Measurements from ENCODE around the gene HSP90AA1.
"Not testable (repeated sequence)": the region's sequence is repeated elsewhere in the genome, so short reads cannot be mapped to it uniquely, and the experiment has no call there.

HSP90AA1 gene

DNA sequence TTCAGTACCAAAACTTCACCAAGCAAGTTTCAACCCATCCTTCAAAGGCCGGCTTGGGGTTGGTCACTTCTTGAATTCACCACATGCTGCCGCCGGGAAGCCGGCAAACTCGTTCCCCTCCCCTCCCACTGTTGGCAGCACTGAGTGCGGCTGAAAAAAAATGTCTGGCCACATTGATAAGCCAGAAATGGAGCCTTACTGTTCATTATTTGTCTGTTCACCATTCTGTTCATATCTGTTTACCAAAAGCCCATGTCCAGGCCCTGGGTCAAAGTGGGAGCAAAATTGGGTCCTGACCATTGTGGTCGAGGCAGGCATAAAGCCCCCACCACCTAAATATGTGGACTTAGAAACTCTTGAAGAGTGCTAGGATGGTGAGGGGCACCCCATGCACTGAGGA lies 7.3 kb upstream of the HSP90AA1 start:
- no peak for DNase-seq

DNA sequence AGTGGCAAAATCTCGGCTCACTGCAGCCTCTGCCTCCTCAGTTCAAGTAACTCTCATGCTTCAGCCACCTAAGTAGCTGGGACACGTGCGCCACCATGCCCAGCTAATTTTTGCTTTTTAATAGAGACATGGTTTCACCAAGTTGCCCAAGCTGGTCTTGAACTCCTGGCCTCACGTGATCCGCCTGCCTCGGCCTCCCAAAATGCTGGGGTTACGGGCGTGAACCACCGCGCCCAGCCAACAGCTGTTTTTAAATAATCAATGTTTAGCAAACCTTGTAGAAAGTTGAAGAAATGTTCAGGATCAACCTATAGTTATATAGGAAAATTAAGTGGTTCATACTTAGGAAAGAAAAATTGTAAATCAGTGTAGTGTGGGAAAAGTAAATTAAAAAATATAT lies 6.0 kb upstream of the HSP90AA1 start:
- no peak for DNase-seq

DNA sequence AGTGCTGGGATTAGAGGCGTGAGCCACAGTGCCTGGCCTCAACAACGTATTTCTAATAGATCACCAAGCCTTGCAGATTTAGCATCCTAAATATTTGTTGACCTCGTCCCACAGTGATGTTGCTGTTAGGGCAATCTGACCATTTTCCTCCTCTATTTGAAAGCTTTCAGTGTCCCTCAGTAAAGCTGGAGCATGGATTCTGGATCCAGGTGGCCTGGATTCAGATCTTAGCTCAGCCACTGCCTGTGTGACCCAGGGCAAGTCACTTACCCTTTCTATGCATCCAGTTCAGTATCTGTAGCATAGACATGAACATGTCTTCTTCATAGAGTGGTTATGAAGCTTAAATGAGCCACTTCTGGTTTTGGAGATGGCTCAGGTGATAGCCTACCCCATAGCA lies 3.9 kb upstream of the HSP90AA1 start:
- DNase-seq: no peak

DNA sequence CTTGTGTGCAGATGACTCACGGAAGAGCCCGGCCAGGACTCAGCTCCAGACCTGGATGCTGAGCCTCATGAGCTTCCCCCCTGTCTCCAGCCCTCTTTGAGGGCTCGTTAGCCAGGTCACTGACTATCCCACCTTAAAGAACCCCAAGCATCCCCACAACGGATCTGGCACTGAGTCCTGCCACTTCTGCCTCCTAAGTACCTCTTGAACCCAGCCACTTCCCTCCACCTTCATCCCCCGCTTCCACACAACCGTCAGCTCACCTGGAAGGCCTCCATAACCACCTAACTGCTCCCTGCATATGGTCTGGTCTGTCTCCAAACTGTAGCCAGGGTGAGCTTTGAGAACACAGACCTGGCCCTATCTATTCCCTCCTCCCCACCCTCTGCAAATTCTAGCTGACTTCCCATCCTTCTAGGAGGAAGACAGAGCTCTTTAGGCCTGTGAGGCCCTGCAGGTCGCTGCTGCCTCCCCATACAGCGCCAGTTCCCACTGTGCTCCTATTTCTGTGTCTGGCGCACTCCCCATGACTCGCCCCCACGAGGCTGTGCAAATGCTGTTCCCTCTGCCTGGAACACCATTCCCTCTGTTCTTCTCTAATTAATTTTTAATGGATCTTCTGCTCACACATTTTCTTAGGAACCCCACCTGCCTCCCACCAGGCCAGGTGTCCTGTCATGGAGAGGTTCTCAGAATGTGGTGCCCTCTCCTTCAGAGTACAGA lies 2.9 kb upstream of the HSP90AA1 start:
- no peak for DNase-seq

DNA sequence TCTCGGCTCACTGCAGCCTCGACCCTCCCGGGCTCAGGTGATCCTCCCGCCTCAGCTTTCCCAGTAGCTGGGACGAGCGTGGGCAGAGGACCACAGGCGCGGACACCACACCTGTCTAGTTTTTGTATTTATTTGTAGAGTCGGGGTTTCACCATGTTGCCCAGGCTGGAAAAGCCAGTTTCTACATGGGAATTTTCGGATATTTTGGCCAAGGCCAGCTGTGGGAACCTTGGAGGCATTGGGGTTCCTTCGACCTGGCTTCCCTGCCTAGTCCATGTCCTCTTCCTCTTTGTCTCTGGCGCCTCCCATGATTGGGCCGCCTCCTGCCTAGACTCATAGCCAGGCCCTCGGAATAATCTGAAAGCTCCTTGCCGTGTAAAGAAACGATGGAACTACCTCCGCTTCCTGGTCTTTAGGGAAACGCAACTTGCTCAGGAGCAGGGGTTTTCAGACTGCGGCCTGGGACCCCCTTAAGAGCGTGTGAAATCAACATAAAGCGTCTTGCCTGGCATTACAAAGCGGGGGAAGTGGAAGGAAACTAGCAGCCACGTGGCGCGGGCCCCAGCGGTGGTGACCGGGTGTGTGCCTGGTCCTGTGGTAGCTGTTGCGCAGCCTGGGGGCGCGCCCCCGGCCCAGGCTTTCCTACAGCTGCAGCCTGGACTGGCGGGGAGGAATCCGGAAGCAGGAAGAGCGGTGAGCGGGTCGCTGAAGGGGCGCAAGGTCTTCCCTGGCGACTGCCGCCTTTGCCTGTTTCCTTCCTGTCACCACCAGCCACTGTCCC lies 1.4 kb upstream of the HSP90AA1 start:
- peak; percentile 35 for DNase-seq

DNA sequence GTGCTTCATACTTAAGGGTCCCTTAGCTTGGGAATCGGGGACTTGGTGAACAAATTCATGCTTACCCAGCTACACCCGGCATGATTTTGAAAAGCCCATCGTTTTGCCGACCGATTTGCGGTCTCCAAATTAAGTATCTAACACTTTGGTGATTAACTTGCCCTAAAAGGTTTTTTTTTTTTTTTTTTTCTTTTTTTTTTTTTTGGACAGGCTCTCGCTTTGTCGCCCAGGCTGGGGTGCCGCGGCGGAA lies 843 bp upstream of the HSP90AA1 start:
- no peak for DNase-seq

DNA sequence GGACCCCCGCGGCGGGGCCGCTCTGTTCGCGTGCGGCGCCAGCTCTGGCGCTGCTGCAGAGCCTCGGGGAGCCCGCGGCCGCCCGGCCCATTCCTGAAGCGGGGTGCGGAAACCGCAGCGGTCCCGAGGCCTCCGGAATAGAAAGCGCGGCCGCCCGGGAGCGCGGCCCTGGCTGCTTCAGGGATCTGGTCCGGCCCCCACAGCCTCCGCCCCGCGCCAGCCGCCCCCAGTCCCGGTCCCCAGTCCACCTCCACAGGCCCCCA lies 204 bp downstream of the HSP90AA1 start:
- no peak for DNase-seq

DNA sequence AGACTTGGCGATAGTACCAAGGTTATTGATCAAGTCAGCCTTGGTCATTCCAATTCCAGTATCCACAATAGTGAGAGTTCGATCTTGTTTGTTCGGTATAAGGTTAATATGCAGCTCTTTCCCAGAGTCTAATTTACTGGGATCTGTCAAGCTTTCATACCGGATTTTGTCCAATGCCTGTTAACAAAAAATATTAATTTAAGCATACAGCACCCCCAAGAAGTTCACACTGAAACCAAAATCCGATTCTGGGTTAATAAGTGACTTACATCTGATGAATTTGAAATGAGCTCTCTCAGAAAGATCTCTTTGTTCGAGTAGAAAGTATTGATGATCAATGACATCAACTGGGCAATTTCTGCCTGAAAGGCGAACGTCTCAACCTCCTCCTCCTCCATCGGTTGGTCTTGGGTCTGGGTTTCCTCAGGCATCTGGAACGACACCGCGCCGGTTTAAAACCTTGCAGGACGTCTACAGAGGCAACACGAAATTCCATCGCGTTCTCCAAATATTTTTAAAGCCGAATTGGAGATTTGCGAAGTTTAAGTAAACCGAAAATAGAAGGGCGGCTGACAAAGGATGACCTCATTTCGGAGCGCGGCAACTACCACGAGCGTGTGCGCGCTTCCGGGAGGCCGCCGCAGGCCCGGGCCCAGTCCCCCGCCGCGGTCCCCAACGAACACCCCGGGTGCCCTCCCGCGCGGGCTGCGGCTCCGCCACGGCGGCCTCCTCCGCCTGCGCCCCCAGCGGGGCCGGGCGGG lies 716 bp downstream of the HSP90AA1 start:
- DNase-seq: peak; percentile 66

DNA sequence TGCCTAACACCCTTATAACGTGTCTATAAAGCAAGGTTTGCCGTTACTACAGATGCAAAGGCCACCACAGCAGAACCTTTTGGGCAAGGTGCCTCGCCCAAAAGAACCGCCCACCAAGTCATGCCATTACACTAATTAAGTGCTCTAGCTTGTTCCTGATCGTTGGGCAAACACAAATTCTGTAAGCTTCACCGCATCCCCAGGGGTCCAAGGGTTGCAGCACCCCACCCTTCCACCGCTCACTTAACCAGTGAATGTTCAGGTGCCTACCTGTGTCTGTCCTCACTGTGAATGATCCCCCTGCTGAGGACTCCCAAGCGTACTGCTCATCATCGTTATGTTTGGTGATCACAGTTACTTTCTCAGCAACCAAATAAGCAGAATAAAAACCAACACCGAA lies 1.4 kb downstream of the HSP90AA1 start:
- no peak for DNase-seq

DNA sequence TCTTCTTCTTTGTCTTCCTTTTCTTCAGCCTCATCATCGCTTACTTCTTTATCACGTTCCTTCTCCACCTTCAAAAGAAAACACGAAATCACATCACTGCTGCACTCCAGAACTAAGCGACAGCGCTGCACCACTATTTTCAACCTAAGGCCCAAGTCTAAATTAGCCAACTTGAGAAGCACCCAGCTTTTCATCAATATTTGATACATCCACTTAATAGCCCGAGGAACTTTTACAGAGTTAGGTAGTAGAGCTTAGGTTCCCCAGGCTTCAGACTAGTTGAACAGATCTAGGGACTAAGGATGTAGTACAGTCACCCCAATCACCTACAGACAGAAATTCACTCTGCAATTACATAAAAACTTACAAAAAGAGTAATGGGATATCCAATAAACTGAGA lies 1.9 kb downstream of the HSP90AA1 start:
- DNase-seq: no peak

DNA sequence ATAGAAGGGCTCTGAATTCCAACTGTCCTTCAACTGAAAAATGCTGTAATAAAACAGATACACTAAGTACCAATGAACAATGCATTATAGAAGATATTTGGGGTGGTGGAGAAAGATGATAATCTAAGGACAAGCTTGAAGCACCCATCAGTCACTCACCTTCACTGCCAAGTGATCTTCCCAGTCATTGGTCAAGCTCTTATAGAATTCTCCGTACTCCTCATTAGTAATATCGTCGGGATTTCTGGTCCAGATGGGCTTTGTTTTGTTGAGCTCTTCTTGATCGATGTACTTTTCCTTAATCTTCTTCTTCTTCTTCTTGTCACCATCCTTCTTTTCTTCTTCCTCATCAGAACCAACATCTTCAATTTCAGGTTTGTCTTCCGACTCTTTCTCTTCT lies 2.3 kb downstream of the HSP90AA1 start:
- DNase-seq: not testable (repeated sequence)

DNA sequence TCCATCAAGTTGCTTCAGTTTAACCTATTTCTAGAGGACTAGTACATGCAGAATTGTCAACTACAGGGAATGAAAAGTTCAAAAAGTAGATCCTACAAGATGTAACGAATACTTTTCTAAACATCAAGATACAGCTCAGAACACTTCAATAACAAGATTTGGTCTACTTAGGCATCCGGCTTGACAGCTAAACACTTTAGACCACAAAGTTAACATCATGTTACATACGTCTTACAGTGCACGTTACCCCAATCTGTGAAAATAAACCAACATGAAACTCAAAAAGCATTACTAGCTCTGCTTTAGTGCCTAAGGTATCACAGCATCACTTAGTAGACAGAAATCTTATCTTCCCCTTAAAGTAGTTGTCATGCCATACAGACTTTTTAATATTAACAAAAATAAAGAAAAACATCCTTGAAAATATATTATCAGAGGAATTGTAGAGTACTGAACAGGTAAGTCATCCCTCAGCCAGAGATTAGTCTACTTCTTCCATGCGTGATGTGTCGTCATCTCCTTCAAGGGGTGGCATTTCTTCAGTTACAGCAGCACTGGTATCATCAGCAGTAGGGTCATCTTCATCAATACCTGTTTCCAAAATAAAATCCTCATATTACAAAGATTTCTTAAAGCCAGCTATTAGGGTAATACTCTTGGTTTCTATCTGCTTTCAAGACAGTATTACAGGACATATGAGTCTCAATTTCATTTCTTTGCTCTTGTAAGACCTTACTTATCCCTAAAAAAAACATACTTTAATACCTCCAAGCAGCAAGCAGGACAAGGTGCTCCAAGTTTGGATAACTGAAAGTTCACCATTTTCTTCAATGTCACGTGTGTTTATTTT lies 5.4 kb downstream of the HSP90AA1 start:
- DNase-seq: no peak

DNA sequence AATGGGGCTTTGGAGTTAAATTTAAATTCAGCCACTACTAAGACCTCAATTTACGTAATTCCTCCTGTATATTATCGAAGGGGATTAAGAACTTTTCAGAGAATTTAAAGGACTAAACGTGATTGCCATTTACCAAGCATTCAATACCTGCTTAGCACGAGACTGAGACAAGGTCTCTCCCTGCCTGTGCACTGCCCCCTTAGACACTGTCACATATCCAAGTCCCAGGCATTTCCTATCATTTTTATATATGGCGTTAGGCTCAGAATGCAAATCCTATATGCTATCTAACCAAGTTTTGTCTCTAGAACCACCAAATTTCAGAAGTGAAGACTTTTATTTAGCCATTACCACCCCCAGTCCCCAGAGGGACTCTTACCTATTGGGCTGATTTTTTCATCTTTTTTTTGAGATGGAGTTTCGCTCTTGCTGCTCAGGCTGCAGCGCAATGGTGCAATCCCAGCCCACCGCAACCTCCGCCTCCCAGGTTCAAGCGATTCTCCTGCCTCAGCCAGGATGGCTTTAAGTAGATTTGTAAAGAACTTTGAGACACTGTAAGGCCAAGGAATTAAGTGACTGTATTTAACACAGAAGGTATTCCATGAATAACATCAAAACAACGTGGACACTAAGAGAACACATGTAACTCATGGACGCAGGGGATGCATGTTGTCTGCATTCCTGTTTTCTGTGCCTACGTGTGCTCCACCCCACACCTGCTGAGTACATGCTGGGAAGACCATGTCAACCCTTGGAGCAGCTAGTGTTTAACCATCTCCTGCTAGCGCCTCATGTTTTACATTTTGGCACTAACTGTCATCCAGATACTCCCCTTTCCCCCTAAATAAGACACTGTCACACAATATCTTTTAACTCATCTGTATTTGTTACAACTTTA lies 6.4 kb downstream of the HSP90AA1 start:
- DNase-seq: no peak

DNA sequence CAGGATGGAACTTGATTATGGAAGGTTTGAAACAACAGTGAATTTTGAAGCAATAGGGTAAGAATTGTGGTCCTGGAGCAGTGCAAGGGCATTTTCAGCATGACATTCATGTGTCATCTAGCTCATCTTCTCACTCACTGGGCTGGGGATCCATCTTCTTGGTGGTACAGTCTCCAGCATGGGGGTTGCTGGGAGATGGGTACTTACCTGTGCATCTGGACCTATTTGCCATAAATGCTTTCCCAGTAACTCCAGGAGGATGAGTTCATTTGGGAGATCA lies 7.2 kb downstream of the HSP90AA1 start:
- no peak for DNase-seq

DNA sequence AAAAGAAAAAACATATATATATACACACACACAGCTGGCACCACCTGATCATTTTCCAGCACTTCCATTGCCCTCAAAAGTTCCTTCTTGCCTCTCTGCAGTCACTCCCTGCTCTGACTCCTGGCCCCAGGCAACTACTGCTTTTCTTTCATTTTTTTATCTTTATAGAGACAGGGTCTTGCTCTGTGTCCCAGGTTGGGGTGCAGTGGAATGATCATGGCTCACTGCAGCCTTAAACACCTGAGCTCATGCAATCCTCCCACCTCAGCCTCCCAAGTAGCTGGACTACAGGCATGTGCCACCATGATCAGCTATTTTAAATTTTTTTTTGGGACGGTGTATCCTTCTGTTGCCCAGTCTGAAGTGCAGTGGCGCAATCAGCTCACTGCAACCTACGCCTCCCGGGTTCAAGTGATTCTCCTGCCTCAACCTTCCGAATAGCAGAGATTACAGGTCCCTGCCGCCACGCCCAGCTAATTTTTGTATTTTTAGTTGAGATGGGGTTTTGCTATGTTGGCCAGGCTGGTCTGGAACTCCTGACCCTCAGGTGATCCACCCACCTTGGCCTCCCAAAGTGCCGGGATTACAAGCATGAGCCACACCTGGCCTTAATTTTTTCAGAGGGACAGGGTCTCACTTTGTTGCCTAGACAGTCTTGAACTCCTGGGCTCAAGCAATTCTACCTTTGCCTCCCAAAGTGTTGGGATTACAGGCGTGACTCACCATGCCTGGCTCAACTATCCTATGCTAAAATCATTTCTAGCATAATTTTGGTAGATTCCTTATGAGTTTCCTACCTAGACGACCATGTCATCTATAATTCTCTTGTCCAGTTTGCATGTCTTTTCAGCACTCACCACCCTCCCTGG lies 7.8 kb downstream of the HSP90AA1 start:
- DNase-seq: no peak

DNA sequence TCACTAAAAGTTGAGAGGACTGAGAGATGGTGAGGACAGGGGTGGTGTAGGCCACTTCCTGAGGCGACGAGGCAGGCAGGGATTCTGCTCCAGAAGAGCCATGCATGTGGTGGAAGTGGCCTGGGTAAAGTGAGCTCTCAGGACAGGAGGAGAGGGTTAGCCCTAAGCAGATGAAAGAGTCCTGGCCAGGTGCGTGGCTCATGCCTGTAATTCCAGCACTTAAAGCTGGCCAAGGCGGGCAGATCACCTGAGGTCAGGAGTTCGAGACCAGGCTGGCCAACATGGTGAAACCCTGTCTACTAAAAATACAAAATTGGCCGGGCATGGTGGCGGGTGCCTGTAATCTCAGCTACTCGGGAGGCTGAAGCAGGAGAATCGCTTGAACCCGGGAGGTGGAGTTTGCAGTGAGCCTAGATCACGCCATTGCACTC lies 8.5 kb downstream of the HSP90AA1 start:
- not testable (repeated sequence) for DNase-seq

DNA sequence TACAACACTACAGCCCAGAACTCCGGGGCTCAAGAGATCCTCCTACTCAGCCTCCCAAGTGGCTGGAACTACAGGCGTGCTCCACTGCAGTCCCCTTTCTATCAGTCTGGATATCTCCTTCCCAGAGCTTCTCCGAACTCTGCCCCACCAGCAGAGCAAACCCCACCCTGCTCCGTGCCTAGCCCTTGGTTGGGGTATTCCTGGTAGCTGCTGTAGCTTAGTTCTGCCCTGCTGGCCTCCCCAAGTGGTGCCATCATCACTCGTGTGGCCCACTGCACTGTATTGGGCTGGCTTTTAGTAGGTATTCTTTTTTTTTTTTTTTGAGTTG lies 9.5 kb downstream of the HSP90AA1 start:
- DNase-seq: no peak

DNA sequence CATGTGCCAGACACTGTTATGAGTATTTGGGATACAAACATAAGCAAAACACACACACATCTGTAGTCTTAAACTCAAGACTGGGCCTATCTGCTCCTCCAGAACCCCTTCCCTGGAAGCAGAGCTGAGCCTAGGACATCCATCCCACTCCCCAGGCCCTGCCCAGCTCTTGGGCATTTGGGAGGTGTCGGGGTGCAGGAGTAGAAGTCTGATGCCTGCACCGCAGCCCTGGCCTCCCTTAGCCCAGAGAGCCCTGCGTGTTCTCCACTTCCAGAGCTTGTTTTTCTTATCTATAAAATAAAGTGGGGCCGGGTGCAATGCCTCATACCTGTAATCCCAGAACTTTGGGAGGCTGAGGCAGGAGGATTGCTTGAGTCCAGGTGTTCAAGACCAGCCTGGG lies 11.7 kb downstream of the HSP90AA1 start:
- no peak for DNase-seq

DNA sequence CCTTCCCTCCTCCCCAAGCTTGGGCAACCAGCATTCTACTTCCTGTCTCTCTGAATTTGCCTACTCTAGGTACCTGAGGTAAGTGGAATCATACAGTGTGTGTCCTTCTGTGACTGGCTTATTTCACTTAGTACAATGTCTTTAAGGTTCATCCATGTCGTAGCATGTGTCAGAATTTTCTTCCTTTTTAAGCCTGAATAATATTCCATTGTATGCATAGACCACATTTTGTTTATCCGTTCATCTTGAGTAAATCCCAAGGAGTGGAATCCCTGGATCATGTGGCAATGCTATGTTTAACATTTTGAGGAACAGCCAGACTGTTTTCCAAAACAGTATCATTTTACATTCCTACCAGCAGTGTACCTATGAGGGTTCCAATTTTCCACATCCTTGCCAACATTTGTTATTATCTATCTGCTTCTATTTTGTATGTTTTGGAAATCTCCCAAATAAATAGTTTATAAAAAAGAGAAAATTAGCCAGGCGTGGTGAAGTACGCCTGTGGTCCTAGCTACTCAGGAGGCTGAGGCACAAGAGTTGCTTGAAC lies 12.4 kb downstream of the HSP90AA1 start:
- no peak for DNase-seq

DNA sequence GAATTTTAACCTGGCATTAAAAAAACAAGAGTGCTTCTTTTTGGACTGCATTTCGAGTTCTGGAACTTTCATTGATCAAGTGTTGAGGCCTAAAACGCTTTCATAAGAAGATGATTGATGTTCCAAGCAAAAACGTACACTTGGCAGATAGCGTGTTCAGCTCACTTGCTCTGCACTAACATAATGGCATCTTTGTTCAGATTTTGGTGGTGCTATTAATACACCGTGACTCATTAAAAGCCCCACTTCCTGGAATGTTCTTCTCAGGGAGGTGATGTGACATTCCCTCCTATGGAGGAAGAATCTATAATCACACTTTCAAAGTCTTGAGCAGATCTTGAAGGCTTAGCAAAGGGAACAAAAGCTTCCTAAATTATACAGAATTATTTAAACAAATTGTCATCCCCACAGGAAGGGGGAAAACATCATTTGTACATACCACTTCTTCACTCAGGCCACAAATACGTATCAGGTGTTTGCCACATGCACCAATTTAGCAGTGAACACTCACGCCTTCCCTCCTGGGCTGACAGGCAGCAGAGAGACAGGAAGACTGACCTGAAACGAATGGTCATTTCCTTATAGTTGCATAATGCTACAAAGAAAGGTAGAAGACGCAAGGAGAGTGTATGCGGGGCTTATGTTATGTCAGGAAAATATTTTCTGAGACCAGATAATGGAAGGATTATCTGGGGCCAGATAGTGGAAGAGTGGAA lies 15.4 kb downstream of the HSP90AA1 start:
- DNase-seq: peak; percentile 66
